PC-3 (cell line): ENCODE results near the gene TTLL1. TPM values are rescaled to one million over a fixed set of nuclear protein-coding genes. Genes with fewer than 3 reads are reported as not detected.

ENCODE experiments used
- ATAC-seq: fragments of 200-7000 bp; cut with Tn5 transposase; 2 replicates; pipeline ENCODE4 v1.9.1; 2020; ENCODE audit warnings: mild to moderate bottlenecking, moderate library complexity
- BruUV-seq: library from RNA; stranded (reverse); fragments of 400-500 nt; replicated peaks from 2 replicates; lab custom pipeline; 2021; lab: Mats Ljungman, UMichigan
- CTCF ChIA-PET: fragments of 300-600 bp; sonication (Branson Sonifier 250); formaldehyde crosslinking; loops from one replicate; lab custom pipeline; 2022; ENCODE audit warnings: antibody characterized with exemption; lab: Charles Lee
- POLR2A ChIA-PET: fragments of 300-600 bp; sonication (Branson Sonifier 250); formaldehyde crosslinking; loops from one replicate; lab custom pipeline; 2022; ENCODE audit warnings: antibody characterized with exemption; ENCODE audit not compliant: unreplicated experiment; lab: Charles Lee
- DNase-seq: peaks from one replicate; pipeline ENCODE4 v3.0.0-alpha.2; 2015
- H2AFZ ChIP-seq: fragments of 300-600 bp; sonication (generic); 2 replicates; pipeline ENCODE4 v1.6.0; 2016; ENCODE audit warnings: antibody characterized with exemption, low read length
- H3F3A ChIP-seq: fragments of 300-600 bp; sonication (generic); one replicate; pipeline ENCODE4 v1.6.0; 2017; ENCODE audit warnings: antibody characterized with exemption, low read length, control low read depth, mild to moderate bottlenecking; ENCODE audit not compliant: unreplicated experiment
- H3K27ac ChIP-seq: fragments of 300-600 bp; sonication (generic); 2 replicates; pipeline ENCODE4 v1.5.1; 2016; ENCODE audit warnings: mild to moderate bottlenecking, low read length
- H3K27me3 ChIP-seq: fragments of 300-600 bp; sonication (generic); 2 replicates; pipeline ENCODE4 v1.6.1; 2016; ENCODE audit warnings: low read length, mixed read lengths
- H3K36me3 ChIP-seq: fragments of 300-600 bp; sonication (generic); 2 replicates; pipeline ENCODE4 v1.6.1; 2016; ENCODE audit warnings: low read depth, mixed run types, low read length, mixed read lengths
- H3K4me1 ChIP-seq: fragments of 300-600 bp; sonication (generic); 2 replicates; pipeline ENCODE4 v1.5.1; 2016; ENCODE audit warnings: low read length; ENCODE audit not compliant: insufficient read depth
- H3K4me2 ChIP-seq: fragments of 300-600 bp; sonication (generic); 2 replicates; pipeline ENCODE4 v1.6.0; 2016; ENCODE audit warnings: low read length
- H3K4me3 ChIP-seq: fragments of 300-600 bp; sonication (generic); 2 replicates; pipeline ENCODE4 v1.5.1; 2016; ENCODE audit warnings: mild to moderate bottlenecking, low read length, mixed read lengths
- H3K79me2 ChIP-seq: fragments of 300-600 bp; sonication (generic); 2 replicates; pipeline ENCODE4 v1.6.1; 2017; ENCODE audit warnings: low read length, mixed read lengths
- H3K9ac ChIP-seq: fragments of 300-600 bp; sonication (generic); 2 replicates; pipeline ENCODE4 v1.6.0; 2016; ENCODE audit warnings: mild to moderate bottlenecking, low read length
- H3K9me2 ChIP-seq: fragments of 300-600 bp; sonication (generic); replicated peaks from 2 replicates; pipeline ENCODE4 v1.6.1; 2016; ENCODE audit warnings: mixed run types, low read length, mixed read lengths
- H3K9me3 ChIP-seq: fragments of 300-600 bp; sonication (generic); 2 replicates; pipeline ENCODE4 v1.6.1; 2016; ENCODE audit warnings: low read length, mixed read lengths
- H4K20me1 ChIP-seq: fragments of 300-600 bp; sonication (generic); 2 replicates; pipeline ENCODE4 v1.6.1; 2016; ENCODE audit warnings: low read length, mixed read lengths
- EZH2 ChIP-seq: fragments of 300-600 bp; sonication (generic); IDR thresholded peaks from one replicate; pipeline ENCODE4 v1.6.1; 2017; ENCODE audit warnings: antibody characterized with exemption, mild to moderate bottlenecking, low read length; ENCODE audit not compliant: unreplicated experiment
- EZH2phosphoT487 ChIP-seq: fragments of 300-600 bp; sonication (generic); IDR thresholded peaks from 2 replicates; pipeline ENCODE4 v1.6.1; 2018; ENCODE audit warnings: mild to moderate bottlenecking, antibody characterized with exemption, low read length, borderline replicate concordance
- intact Hi-C: fragments of 100-400 bp; cut with micrococcal nuclease; formaldehyde crosslinking; loops from 2 replicates; pipeline ENCODE4 v1.9.0; 2023
- total RNA-seq: library from RNA; depleted of rRNA; stranded (reverse); fragments of >200 nt; gene quantifications from 2 replicates; pipeline ENCODE4 v1.2.3, GENCODE V29; 2014
- TF ChIP-seq, protein P1 (sequence below): fragments of 300-600 bp; sonication (generic); conservative IDR thresholded peaks from 2 replicates; pipeline ENCODE4 v1.5.1; 2017; ENCODE audit warnings: antibody characterized with exemption, low read depth, mild to moderate bottlenecking, low read length

Gene TTLL1
- total RNA-seq, 1 experiment from 2014 or later = 0.77 TPM

DNA sequence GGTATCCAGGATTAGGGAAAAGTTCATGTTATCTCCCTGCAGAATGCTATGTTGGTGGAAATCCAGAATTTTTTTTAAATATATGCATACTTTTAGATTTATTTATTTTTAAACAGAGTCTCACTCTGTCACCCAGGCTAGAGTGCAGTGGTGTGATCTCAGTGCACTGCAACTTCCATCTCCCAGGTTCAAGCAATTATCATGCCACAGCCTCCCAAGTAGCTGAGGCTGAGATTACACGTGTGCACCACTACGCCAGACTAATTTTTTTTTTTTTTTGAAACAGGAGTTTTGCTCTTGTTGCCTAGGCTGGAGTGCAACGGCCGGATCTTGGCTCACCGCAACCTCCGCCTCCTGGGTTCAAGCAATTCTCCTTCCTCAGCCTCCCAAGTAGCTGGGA lies 76.8 kb downstream of the TTLL1 start:
- Histone ChIP-seq H3K36me3 (no peaks in the 10 kb centered on the region), H3K27ac (no peak overlapping the region), H3K4me3 (no peak overlapping the region), H3F3A (no peaks in the 10 kb centered on the region), H3K27me3 (no peaks in the 10 kb centered on the region), H2AFZ (no peak overlapping the region), H3K9me3 (no peaks in the 10 kb centered on the region), H3K79me2 (peaks cover 71% of the 10 kb centered on the region), H3K4me1 (peaks cover 27% of the 10 kb centered on the region), H3K4me2 (no peak overlapping the region), H4K20me1 (peaks cover 35% of the 10 kb centered on the region), H3K9me2 (no peaks in the 10 kb centered on the region), H3K9ac (no peak overlapping the region)
- DNase-seq (no peak), ATAC-seq (no peak)
- TF ChIP-seq, protein P1, sequence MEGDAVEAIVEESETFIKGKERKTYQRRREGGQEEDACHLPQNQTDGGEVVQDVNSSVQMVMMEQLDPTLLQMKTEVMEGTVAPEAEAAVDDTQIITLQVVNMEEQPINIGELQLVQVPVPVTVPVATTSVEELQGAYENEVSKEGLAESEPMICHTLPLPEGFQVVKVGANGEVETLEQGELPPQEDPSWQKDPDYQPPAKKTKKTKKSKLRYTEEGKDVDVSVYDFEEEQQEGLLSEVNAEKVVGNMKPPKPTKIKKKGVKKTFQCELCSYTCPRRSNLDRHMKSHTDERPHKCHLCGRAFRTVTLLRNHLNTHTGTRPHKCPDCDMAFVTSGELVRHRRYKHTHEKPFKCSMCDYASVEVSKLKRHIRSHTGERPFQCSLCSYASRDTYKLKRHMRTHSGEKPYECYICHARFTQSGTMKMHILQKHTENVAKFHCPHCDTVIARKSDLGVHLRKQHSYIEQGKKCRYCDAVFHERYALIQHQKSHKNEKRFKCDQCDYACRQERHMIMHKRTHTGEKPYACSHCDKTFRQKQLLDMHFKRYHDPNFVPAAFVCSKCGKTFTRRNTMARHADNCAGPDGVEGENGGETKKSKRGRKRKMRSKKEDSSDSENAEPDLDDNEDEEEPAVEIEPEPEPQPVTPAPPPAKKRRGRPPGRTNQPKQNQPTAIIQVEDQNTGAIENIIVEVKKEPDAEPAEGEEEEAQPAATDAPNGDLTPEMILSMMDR = no peak
- TF ChIP-seq EZH2 = no peak
- BruUV-seq = no TSS peak
- intact Hi-C loops = no loop called here
- ChIA-PET POLR2A (no interaction called here), CTCF (interaction anchor here (1.4 kb wide), 1 partner anchor 17 kb away, joined by 3 read pairs; no protein-coding TSS in a partner anchor)

DNA sequence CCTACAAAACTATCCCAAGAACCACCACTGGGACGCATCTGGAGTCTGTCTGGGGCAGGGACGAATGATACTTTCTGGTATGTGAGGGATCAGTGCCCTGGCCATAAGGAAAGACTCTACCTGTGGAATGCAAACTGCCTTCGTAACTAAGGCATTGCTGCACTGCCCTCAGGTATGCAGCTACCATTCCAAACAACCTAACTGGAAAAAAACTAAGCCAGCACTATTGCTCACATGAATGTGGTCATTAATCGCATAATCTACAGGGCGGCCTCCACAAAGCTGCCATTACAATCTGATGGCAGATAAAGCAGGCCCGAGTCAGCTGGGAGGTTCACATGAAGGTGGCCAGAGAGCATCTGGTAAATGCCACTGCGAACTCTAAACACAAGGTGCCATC lies 78.1 kb downstream of the TTLL1 start:
- no peaks in the 10 kb centered on the region for H3K9me3 ChIP-seq
- no peak overlapping the region for H3K4me3 ChIP-seq
- peaks cover 27% of the 10 kb centered on the region for H3K4me1 ChIP-seq
- DNase-seq (no peak), ATAC-seq (no peak)
- H4K20me1 ChIP-seq = peaks cover 35% of the 10 kb centered on the region
- TF ChIP-seq, protein P1 = no peak
- TF ChIP-seq EZH2phosphoT487 = no peak
- TF ChIP-seq EZH2 = no peak
- H3K27me3 ChIP-seq = no peaks in the 10 kb centered on the region
- no peaks in the 10 kb centered on the region for H3F3A ChIP-seq
- H3K4me2 ChIP-seq = no peak overlapping the region
- no peak overlapping the region for H3K27ac ChIP-seq
- ChIA-PET CTCF (interaction anchor here (0.5 kb wide), 1 partner anchor 16 kb away, joined by 3 read pairs; no protein-coding TSS in a partner anchor), POLR2A (no interaction called here)
- H3K36me3 ChIP-seq = no peaks in the 10 kb centered on the region
- H3K79me2 ChIP-seq = peaks cover 84% of the 10 kb centered on the region
- H3K9me2 ChIP-seq = no peaks in the 10 kb centered on the region
- no TSS peak for BruUV-seq
- no peak overlapping the region for H2AFZ ChIP-seq
- intact Hi-C loops = no loop called here
- H3K9ac ChIP-seq = no peak overlapping the region

DNA sequence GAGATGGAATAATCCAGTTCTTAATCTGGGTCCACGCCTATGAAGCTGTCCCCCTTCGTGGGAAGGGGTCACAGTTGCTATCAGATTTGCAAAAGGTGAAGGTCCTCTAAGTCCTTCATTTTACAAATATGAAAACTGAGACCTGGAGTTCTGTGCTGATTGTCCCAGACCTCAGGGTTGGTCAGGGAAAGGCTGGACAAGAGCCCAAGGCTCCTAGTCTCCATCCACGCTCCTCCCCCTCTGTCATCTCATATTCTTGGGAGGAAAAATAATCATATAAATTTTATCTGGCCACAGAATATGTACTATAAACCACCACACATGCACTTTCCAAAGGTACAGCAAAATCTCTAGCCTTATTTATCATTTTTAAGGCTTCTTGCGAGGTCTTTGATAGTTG lies 79.7 kb downstream of the TTLL1 start:
- ChIA-PET POLR2A (no interaction called here), CTCF (no interaction called here)
- H4K20me1 ChIP-seq = peaks cover 40% of the 10 kb centered on the region
- H3K9me3 ChIP-seq = no peaks in the 10 kb centered on the region
- TF ChIP-seq EZH2phosphoT487 = no peak
- TF ChIP-seq, protein P1 = no peak
- no peak for TF ChIP-seq EZH2
- ATAC-seq (no peak), DNase-seq (no peak)
- no peak overlapping the region for H3K9ac ChIP-seq
- peaks cover 98% of the 10 kb centered on the region for H3K79me2 ChIP-seq
- H2AFZ ChIP-seq = no peak overlapping the region
- H3K27me3 ChIP-seq = no peaks in the 10 kb centered on the region
- BruUV-seq = no TSS peak
- H3K4me3 ChIP-seq = no peak overlapping the region
- H3K4me2 ChIP-seq = peak overlapping the region; percentile 22; the same call in 1 of the 2 replicates
- H3F3A ChIP-seq = no peaks in the 10 kb centered on the region
- H3K4me1 ChIP-seq = peaks cover 22% of the 10 kb centered on the region
- intact Hi-C loops = no loop called here
- no peaks in the 10 kb centered on the region for H3K36me3 ChIP-seq
- H3K27ac ChIP-seq = no peak overlapping the region; the same call in 1 of the 2 replicates
- H3K9me2 ChIP-seq = no peaks in the 10 kb centered on the region
